T-cell (primary cell): ENCODE data around the gene SIK2. TPM values are rescaled to one million over a fixed set of nuclear protein-coding genes. Genes with fewer than 3 reads are reported as not detected.

Source experiments
- ATAC-seq, 4 experiments: fragments of 200-7000 bp in 3 of 4; fragments of 150-1000 bp in 1 of 4; cut with Tn5 transposase; replicated peaks in 1 of 4; 1 replicate in 3 of 4; 2 replicates in 1 of 4; pipeline ENCODE4 v1.10.0; 2021; ENCODE audit warnings: moderate library complexity in 3 of 4, mild to moderate bottlenecking in 2 of 4, moderate number of reproducible peaks in 1 of 4
- CTCF ChIA-PET, 2 donors: fragments of 300-600 bp; sonication (Branson Sonifier 250); formaldehyde crosslinking; loops; one replicate each; lab custom pipeline; 2022; ENCODE audit warnings: antibody characterized with exemption in 2 of 2; lab: Charles Lee
- POLR2A ChIA-PET, 2 donors: fragments of 300-600 bp; sonication (Branson Sonifier 250); formaldehyde crosslinking; loops; one replicate each; lab custom pipeline; 2022; ENCODE audit warnings: antibody characterized with exemption in 2 of 2; lab: Charles Lee
- DNase-seq, 35 experiments: peaks; one replicate each; pipeline versions ENCODE4 v3.0.0 to v3.0.0-alpha.2; 2013 to 2023
- H3K27ac ChIP-seq: one replicate; pipeline ENCODE4 v1.5.1; 2013; ENCODE audit warnings: low read length
- H3K27me3 ChIP-seq, 2 experiments: replicated peaks in 1 of 2; 1 replicate in 1 of 2; 2 replicates in 1 of 2; pipeline versions ENCODE4 v1.6.1 to v1.7.0; 2013; ENCODE audit warnings: low read length in 1 of 2, mixed read lengths in 1 of 2; ENCODE audit not compliant: control insufficient read depth in 2 of 2, insufficient read depth in 2 of 2; ENCODE audit errors: extremely low read depth in 1 of 2
- H3K36me3 ChIP-seq, 2 donors: 1 replicate in 1 of 2; 2 replicates in 1 of 2; pipeline versions ENCODE4 v1.6.1 to v1.7.0; 2013; ENCODE audit warnings: low read length in 1 of 2; ENCODE audit not compliant: control insufficient read depth in 2 of 2, insufficient read depth in 1 of 2; ENCODE audit errors: extremely low read depth in 1 of 2
- H3K4me1 ChIP-seq, 2 experiments: 1 replicate in 1 of 2; 2 replicates in 1 of 2; pipeline versions ENCODE4 v1.6.1 to v1.7.0; 2013; ENCODE audit warnings: low read length in 2 of 2, mixed read lengths in 1 of 2; ENCODE audit not compliant: insufficient read depth in 2 of 2, control insufficient read depth in 1 of 2; ENCODE audit errors: extremely low read depth in 1 of 2
- H3K4me3 ChIP-seq, 2 donors: 1 replicate in 1 of 2; 2 replicates in 1 of 2; pipeline versions ENCODE4 v1.5.1 to v1.7.0; 2013; ENCODE audit warnings: mild to moderate bottlenecking in 2 of 2, low read length in 1 of 2, moderate library complexity in 1 of 2; ENCODE audit not compliant: control insufficient read depth in 1 of 2; ENCODE audit errors: extremely low read depth in 1 of 2
- H3K9me3 ChIP-seq: 2 replicates; pipeline ENCODE4 v1.7.0; 2013
- H3K27ac Mint-ChIP-seq, 2 donors: one replicate each; pipeline ENCODE4 v1.8.0; 2020 to 2021; ENCODE audit warnings: mild to moderate bottlenecking in 2 of 2, mixed read lengths in 2 of 2
- H3K27me3 Mint-ChIP-seq, 2 donors: one replicate each; pipeline ENCODE4 v1.8.0; 2021 to 2022; ENCODE audit warnings: mixed read lengths in 2 of 2
- H3K36me3 Mint-ChIP-seq: one replicate; pipeline ENCODE4 v1.8.0; 2021; ENCODE audit warnings: mixed read lengths
- H3K4me1 Mint-ChIP-seq, 3 donors: one replicate each; pipeline ENCODE4 v1.8.0; 2020 to 2022; ENCODE audit warnings: mixed read lengths in 3 of 3, mild to moderate bottlenecking in 1 of 3
- H3K4me3 Mint-ChIP-seq, 3 donors: one replicate each; pipeline ENCODE4 v1.8.0; 2020 to 2022; ENCODE audit warnings: mild to moderate bottlenecking in 3 of 3, mixed read lengths in 3 of 3, moderate library complexity in 3 of 3
- H3K9me3 Mint-ChIP-seq, 3 donors: one replicate each; pipeline ENCODE4 v1.8.0; 2020 to 2022; ENCODE audit warnings: mixed read lengths in 3 of 3
- WGBS: methylation state at CpG from one replicate; pipeline ENCODE4 v1.1.5; 2013; ENCODE audit warnings: missing lambda C conversion rate; ENCODE audit not compliant: insufficient coverage; 5-methylcytosine and 5-hydroxymethylcytosine counted together
- total RNA-seq, 35 experiments: library from RNA in 6 of 35; stranded (reverse) in 6 of 35; fragments of 120-200 nt in 1 of 35; gene quantifications; one replicate each; pipeline versions ENCODE4 v1.2.1 to v1.2.4 and lab custom pipeline; 2013 to 2026

Gene SIK2
- total RNA-seq, 5 donors from 2014 or later (not counting 1 experiment from before 2014, with no cell fraction given), result 6.0 to 11.4 (median 9.1) TPM

DNA sequence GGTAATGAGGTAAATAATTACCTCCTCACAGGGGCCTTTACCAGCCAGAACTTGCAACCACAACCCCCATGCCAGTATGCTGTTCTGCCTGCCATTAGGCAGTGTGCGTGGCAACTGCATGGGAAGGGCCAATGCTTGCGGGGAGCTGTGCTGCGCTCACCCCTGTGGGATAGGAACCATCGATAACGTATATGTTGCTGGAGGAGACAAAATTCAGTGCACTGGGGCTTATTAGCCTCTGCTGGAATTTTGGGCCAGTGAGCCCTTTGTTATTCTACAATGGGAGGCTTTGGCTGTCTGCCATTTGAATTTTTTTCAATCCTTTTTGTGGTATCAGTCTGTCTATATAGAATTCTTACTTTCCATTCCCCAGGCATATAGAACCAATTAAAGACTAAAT lies 116.6 kb downstream of the SIK2 start:
- no peak for ATAC-seq
- no peaks in the 10 kb centered on the region for H3K27me3 Mint-ChIP-seq
- no peak overlapping the region for H3K27ac Mint-ChIP-seq
- peaks cover 62% of the 10 kb centered on the region for H3K36me3 Mint-ChIP-seq
- H3K4me1 ChIP-seq, result no peaks in the 10 kb centered on the region
- no peaks in the 10 kb centered on the region for H3K9me3 ChIP-seq
- DNase-seq, result no peak
- CTCF ChIA-PET, result no interaction called here
- no peak overlapping the region for H3K4me3 ChIP-seq
- no peak overlapping the region for H3K27ac ChIP-seq
- H3K9me3 Mint-ChIP-seq, result no peaks in the 10 kb centered on the region
- no peaks in the 10 kb centered on the region for H3K27me3 ChIP-seq
- 95% methylated on average over 5 of the region's 5 CpGs for WGBS
- peaks cover 22 to 46% of the 10 kb centered on the region in 2 donors for H3K36me3 ChIP-seq
- peaks cover 0 to 4% (median 0%) of the 10 kb centered on the region in 3 donors for H3K4me1 Mint-ChIP-seq
- no peak overlapping the region for H3K4me3 Mint-ChIP-seq
- POLR2A ChIA-PET, result no interaction called here

DNA sequence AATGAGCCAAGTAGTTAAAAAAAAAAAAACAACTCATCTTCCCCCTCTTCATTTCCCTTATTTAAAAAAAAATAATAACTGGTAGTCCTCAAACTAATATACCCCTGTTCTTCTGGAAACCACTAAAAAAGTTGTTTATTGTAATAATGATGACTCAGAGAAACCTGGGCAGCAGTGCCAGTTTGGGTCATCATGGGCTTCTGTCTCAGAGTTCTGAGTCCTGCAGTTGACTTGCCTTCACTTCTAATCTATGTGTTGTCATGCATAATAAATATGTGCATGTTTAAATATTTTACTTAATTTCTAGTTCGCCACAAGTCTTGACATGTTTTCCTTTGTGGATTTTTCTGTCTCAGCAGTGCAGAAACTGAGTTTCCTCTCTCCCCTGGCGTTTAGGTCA lies 117.1 kb downstream of the SIK2 start:
- ATAC-seq (no peak), DNase-seq (no peak)
- CTCF ChIA-PET, result no interaction called here
- WGBS, result 90% methylated on average over 2 of the region's 2 CpGs
- Mint-ChIP-seq H3K36me3 (peaks cover 59% of the 10 kb centered on the region), H3K27ac (peak overlapping the region in 1 of 2 donors; percentile 39), H3K4me1 (peaks cover 0 to 2% (median 0%) of the 10 kb centered on the region in 3 donors), H3K27me3 (no peaks in the 10 kb centered on the region), H3K9me3 (no peaks in the 10 kb centered on the region), H3K4me3 (no peak overlapping the region)
- Histone ChIP-seq H3K27me3 (no peaks in the 10 kb centered on the region), H3K27ac (no peak overlapping the region), H3K36me3 (peaks cover 22 to 50% of the 10 kb centered on the region in 2 donors), H3K4me1 (no peaks in the 10 kb centered on the region), H3K9me3 (no peaks in the 10 kb centered on the region), H3K4me3 (no peak overlapping the region)
- POLR2A ChIA-PET, result no interaction called here

DNA sequence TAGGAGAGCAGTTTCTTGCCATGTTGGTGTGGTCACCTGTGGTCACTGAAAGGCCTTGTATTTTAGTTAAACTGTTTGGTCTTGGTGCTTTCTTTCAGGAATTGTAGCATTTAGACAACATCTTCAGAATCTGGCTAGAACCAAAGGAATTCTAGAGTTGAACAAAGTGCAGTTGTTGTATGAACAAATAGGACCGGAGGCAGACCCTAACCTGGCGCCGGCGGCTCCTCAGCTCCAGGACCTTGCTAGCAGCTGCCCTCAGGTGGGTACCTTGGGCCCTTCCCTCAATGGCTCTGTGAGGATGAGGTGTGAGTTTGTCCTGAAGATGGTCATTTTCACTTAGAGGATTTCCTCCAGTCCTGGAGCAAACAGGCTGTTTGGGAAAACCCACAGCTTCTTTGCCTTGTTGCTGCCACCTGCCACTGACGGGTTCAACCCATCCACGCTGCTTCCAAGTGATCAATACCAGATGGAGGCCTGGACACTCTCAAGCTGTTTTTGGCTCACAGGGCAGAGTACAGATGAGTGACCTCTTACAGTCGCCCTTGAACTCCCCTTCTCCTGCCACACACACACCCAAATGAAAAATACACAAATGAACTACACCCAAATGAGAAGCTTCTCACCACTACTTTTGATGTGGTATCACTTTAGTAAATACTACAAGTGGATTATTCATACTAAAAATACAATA lies 118.7 kb downstream of the SIK2 start:
- Mint-ChIP-seq H3K4me1 (no peaks in the 10 kb centered on the region), H3K27ac (no peak overlapping the region), H3K36me3 (peaks cover 59% of the 10 kb centered on the region), H3K27me3 (no peaks in the 10 kb centered on the region), H3K9me3 (no peaks in the 10 kb centered on the region), H3K4me3 (no peak overlapping the region)
- DNase-seq (no peak), ATAC-seq (no peak)
- no peaks in the 10 kb centered on the region for H3K4me1 ChIP-seq
- peaks cover 22 to 60% of the 10 kb centered on the region in 2 donors for H3K36me3 ChIP-seq
- POLR2A ChIA-PET, result no interaction called here
- CTCF ChIA-PET, result no interaction called here
- H3K9me3 ChIP-seq, result no peaks in the 10 kb centered on the region
- no peak overlapping the region for H3K4me3 ChIP-seq
- H3K27ac ChIP-seq, result no peak overlapping the region
- WGBS, result 95% methylated on average over 6 of the region's 7 CpGs
- H3K27me3 ChIP-seq, result no peaks in the 10 kb centered on the region

DNA sequence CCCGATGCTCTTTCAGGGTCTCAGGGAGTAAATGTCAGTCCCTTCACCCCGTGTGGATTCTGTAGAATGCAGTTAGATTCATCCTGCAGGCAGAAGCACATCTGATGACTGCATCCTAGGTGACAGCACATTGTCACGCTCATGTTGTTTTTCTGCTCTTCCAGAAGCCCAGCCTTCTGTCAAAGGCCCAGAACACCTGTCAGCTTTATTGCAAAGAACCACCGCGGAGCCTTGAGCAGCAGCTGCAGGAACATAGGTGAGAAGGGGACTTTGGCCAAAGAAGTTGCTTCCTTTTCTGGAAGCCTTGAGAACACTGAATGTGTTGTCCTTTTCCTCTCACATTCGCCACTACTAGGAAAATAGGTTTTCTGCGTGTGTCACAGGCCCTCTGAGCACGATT lies 120.3 kb downstream of the SIK2 start:
- CTCF ChIA-PET, result no interaction called here
- DNase-seq (no peak), ATAC-seq (no peak)
- Histone ChIP-seq H3K4me1 (no peaks in the 10 kb centered on the region), H3K36me3 (peaks cover 22 to 67% of the 10 kb centered on the region in 2 donors), H3K27ac (no peak overlapping the region), H3K4me3 (no peak overlapping the region), H3K27me3 (no peaks in the 10 kb centered on the region), H3K9me3 (no peaks in the 10 kb centered on the region)
- 97% methylated on average over 6 of the region's 8 CpGs for WGBS
- Mint-ChIP-seq H3K36me3 (peaks cover 53% of the 10 kb centered on the region), H3K4me3 (no peak overlapping the region), H3K9me3 (no peaks in the 10 kb centered on the region), H3K27ac (no peak overlapping the region), H3K27me3 (no peaks in the 10 kb centered on the region), H3K4me1 (no peaks in the 10 kb centered on the region)
- POLR2A ChIA-PET, result no interaction called here

DNA sequence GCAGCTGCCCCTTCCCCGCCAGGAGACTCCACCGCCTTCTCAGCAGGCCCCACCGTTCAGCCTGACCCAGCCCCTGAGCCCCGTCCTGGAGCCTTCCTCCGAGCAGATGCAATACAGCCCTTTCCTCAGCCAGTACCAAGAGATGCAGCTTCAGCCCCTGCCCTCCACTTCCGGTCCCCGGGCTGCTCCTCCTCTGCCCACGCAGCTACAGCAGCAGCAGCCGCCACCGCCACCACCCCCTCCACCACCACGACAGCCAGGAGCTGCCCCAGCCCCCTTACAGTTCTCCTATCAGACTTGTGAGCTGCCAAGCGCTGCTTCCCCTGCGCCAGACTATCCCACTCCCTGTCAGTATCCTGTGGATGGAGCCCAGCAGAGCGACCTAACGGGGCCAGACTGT lies 121.3 kb downstream of the SIK2 start:
- H3K9me3 Mint-ChIP-seq, result no peaks in the 10 kb centered on the region
- 80% methylated on average over 14 of the region's 15 CpGs for WGBS
- H3K4me1 Mint-ChIP-seq, result no peaks in the 10 kb centered on the region
- ChIA-PET CTCF (no interaction called here), POLR2A (no interaction called here)
- ATAC-seq (no peak), DNase-seq (no peak)
- Histone ChIP-seq H3K36me3 (peaks cover 22 to 66% of the 10 kb centered on the region in 2 donors), H3K4me1 (no peaks in the 10 kb centered on the region), H3K27ac (no peak overlapping the region), H3K9me3 (no peaks in the 10 kb centered on the region), H3K4me3 (no peak overlapping the region), H3K27me3 (no peaks in the 10 kb centered on the region)
- H3K36me3 Mint-ChIP-seq, result peaks cover 46% of the 10 kb centered on the region
- no peaks in the 10 kb centered on the region for H3K27me3 Mint-ChIP-seq
- H3K27ac Mint-ChIP-seq, result no peak overlapping the region
- no peak overlapping the region for H3K4me3 Mint-ChIP-seq

DNA sequence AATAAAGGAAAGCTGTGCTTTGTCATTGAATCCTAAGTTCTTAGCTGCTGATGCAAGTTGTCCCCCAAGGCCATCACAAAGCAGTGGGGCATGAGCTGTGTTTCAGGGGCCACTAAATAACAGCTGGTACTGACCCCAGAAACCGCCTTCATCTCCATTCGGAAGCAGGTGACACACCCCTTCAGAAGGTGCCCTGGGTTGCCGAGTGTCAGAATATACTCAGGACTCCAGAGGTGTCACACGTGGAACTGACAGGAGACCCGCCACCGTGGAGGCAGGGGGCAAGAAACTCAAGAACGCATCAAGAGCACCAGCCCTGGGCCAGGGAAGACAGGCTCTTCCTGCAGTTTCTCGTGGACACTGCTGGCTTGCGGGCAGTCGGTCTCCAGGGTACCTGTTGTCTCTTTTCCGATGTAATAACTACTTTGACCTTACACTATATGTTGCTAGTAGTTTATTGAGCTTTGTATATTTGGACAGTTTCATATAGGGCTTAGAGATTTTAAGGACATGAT lies 122.4 kb downstream of the SIK2 start:
- Histone ChIP-seq H3K4me3 (no peak overlapping the region), H3K4me1 (no peaks in the 10 kb centered on the region), H3K27me3 (no peaks in the 10 kb centered on the region), H3K27ac (no peak overlapping the region), H3K36me3 (peaks cover 22 to 63% of the 10 kb centered on the region in 2 donors), H3K9me3 (no peaks in the 10 kb centered on the region)
- no peaks in the 10 kb centered on the region for H3K9me3 Mint-ChIP-seq
- no peaks in the 10 kb centered on the region for H3K27me3 Mint-ChIP-seq
- DNase-seq (no peak), ATAC-seq (no peak)
- H3K4me3 Mint-ChIP-seq, result no peak overlapping the region
- H3K36me3 Mint-ChIP-seq, result peaks cover 45% of the 10 kb centered on the region
- CTCF ChIA-PET, result no interaction called here
- 95% methylated on average over 7 of the region's 11 CpGs for WGBS
- no peaks in the 10 kb centered on the region for H3K4me1 Mint-ChIP-seq
- POLR2A ChIA-PET, result no interaction called here
- H3K27ac Mint-ChIP-seq, result no peak overlapping the region
